ENCODE results near the gene SLC17A9. TPM values are rescaled to one million over a fixed set of nuclear protein-coding genes. Genes with fewer than 3 reads are reported as not detected.

SLC17A9 gene
- total and polyA plus RNA-seq, 10 donors: 18.8 to 95.3 (median 34.2) TPM

DNA sequence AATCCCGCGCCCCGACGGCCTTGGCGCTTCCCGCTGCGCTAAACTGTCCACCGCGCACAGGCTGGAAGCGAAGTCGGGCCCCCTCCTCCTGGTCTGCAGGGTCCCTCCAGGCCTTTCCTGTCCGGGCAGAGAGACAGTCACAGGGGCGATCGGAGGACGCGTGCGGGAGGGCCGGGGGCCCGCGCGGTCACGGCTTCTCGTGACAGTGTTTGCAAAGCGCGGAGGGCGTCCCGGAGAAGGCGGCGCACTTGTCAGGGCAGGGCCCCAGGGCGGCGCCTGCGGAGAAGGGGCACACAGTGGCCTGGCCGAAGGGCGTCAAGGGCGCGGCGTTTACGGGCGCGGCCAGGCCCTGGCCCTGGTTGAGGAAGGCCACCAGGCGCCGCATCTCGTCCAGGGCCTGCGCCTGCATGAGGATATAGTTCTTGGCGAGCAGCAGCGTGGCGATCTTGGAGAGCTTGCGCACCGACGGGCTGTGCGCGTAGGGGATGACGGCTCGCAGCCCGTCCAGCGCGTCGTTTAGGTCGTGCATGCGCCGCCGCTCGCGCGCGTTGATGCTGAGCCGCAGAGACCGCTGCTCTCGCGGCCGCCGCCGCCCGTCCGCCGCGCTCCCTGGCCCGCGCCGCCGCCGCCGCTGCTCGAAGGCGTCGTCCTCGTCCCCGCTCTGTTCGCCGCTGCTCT lies 53.5 kb downstream of the SLC17A9 start:
- Histone ChIP-seq H3K4me1 (peaks cover 18 to 61% (median 54%) of the 10 kb centered on the region in 6 donors), H3K27me3 (replicated peaks in 1 of 7) (peaks cover 26 to 100% (median 98%) of the 10 kb centered on the region in 7 donors), H3K9me3 (no peaks in the 10 kb centered on the region), H3K27ac (no peak overlapping the region), H3K36me3 (no peaks in the 10 kb centered on the region), H3K4me3 (peak overlapping the region in 4 of 8 donors; percentile 5 to 59 (median 24))
- TF ChIP-seq, protein P1, sequence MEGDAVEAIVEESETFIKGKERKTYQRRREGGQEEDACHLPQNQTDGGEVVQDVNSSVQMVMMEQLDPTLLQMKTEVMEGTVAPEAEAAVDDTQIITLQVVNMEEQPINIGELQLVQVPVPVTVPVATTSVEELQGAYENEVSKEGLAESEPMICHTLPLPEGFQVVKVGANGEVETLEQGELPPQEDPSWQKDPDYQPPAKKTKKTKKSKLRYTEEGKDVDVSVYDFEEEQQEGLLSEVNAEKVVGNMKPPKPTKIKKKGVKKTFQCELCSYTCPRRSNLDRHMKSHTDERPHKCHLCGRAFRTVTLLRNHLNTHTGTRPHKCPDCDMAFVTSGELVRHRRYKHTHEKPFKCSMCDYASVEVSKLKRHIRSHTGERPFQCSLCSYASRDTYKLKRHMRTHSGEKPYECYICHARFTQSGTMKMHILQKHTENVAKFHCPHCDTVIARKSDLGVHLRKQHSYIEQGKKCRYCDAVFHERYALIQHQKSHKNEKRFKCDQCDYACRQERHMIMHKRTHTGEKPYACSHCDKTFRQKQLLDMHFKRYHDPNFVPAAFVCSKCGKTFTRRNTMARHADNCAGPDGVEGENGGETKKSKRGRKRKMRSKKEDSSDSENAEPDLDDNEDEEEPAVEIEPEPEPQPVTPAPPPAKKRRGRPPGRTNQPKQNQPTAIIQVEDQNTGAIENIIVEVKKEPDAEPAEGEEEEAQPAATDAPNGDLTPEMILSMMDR (IDR thresholded peaks at IDR 0.05 in 8 of 11, conservative IDR thresholded peaks at IDR 0.05 in 3 of 11): no peak
- TF ChIP-seq POLR2AphosphoS5 (IDR thresholded peaks at IDR 0.05): no peak
- no peak for TF ChIP-seq POLR2A (IDR thresholded peaks at IDR 0.05)
- intact Hi-C loops (cut with DNase I; ENCODE audit: low total_unique reads): loop anchor here (10.0 kb wide), 1 partner anchor 111 kb away; no protein-coding TSS in a partner anchor
- 3 to 15% (median 4%) methylated on average over 40 to 90 of the region's 90 CpGs for WGBS, 5 donors
- no peak for DNase-seq

DNA sequence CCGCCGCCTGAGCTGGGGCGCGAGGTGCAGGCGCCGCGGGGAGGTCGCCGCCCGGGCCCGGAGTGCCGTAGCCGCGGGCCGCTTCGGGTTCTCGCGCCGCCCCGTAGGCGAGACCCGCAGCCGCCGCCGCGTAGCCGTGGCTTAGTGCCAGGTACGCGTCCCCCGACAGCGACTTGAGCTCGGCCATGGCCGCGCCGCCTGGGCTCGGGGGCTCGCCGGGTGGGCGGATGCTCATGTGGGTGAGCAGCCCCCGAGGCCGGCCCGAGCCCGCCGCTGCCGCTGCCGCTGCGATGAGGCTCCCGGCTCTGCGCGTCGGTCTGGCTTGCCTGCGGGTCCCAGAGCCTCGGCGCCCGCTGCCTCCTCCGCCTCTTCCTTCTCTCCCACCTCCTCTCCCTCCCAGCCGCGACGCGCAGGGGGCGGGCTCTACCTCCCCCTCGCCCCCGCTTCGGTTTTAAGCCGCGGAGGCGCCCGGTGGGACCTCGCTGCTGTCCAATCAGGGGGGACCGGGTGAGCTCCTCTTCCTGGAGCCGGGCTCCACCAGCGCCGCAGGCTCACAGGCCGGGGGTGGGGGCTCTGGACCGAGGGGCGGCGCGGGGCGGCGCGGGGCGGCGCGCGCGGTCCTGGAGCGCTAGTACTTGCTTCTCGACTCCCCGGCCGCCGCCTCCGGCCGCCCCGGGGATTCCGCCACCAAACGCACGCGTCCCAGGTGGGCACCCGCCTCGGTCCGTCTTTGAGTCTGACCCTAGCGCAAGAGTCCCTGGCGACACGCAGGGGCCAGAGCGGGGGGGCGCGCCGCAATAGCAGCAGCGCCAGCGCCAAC lies 54.2 kb downstream of the SLC17A9 start, which contains the start of gene BHLHE23:
BHLHE23 (minus strand) TSS at position 425 of the 820 bp plus-strand sequence; CDS start at position 235, 190 bp downstream.
- Histone ChIP-seq H3K4me3 (peak within 1 kb of the TSS in 7 of 8 donors; percentile 2 to 59 (median 19)), H3K36me3 (no peaks in the 10 kb centered on the region), H3K4me1 (peaks cover 18 to 61% (median 54%) of the 10 kb centered on the region in 6 donors), H3K27ac (no peak within 1 kb of the TSS), H3K9me3 (no peaks in the 10 kb centered on the region), H3K27me3 (replicated peaks in 1 of 7) (peaks cover 26 to 100% (median 91%) of the 10 kb centered on the region in 7 donors)
- intact Hi-C loops (cut with DNase I; ENCODE audit: low total_unique reads): loop anchor here (10.0 kb wide), 1 partner anchor 112 kb away; no protein-coding TSS in a partner anchor
- 1 to 3% (median 2%) methylated on average over 29 to 110 of the region's 110 CpGs for WGBS, 5 donors
- TF ChIP-seq POLR2AphosphoS5 (IDR thresholded peaks at IDR 0.05) (no peak), POLR2A (IDR thresholded peaks at IDR 0.05) (no peak)
- TF ChIP-seq, protein P1 (IDR thresholded peaks at IDR 0.05 in 8 of 11, conservative IDR thresholded peaks at IDR 0.05 in 3 of 11): no peak
- DNase-seq: no peak

DNA sequence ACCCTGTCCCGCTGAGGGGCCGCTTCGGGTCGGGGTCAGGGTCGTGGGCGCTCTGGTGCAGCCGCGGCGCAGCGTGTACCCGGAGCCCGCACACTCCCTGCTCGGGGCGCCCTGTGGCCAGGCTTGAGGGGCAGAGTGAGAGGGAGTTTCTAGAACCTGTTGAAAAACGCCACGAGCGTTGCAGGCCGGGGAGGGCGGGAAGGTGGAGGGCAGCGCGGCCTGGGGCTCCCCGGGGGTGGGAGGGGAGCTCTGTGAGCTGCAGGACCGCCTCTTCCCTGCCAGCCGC lies 54.8 kb downstream of the SLC17A9 start:
- 1 to 13% (median 4%) methylated on average over 12 to 24 of the region's 24 CpGs for WGBS, 5 donors
- intact Hi-C loops (cut with DNase I; ENCODE audit: low total_unique reads): loop anchor here (10.0 kb wide), 1 partner anchor 113 kb away; no protein-coding TSS in a partner anchor
- TF ChIP-seq POLR2AphosphoS5 (IDR thresholded peaks at IDR 0.05): no peak
- TF ChIP-seq POLR2A (IDR thresholded peaks at IDR 0.05): no peak
- TF ChIP-seq, protein P1 (IDR thresholded peaks at IDR 0.05 in 8 of 11, conservative IDR thresholded peaks at IDR 0.05 in 3 of 11): no peak

More for the DNA sequence above, 54.8 kb downstream of the SLC17A9 start:
- Histone ChIP-seq H3K27me3 (replicated peaks in 1 of 7) (peaks cover 26 to 100% (median 94%) of the 10 kb centered on the region in 7 donors), H3K4me3 (peak overlapping the region in 5 of 8 donors; percentile 2 to 59 (median 28)), H3K36me3 (no peaks in the 10 kb centered on the region), H3K4me1 (peaks cover 18 to 61% (median 54%) of the 10 kb centered on the region in 6 donors), H3K9me3 (peaks cover 0 to under 1% (median 0%) of the 10 kb centered on the region in 8 donors), H3K27ac (no peak overlapping the region)
- DNase-seq: no peak

Data from spleen (tissue), 11 donors.